SK-N-MC (cell line): ENCODE results near the gene TBC1D26.
A peak's percentile ranks its signal among the peaks of the same experiment; 100 is the strongest.
"Not testable (repeated sequence)": the region's sequence is repeated elsewhere in the genome, so short reads cannot be mapped to it uniquely, and the experiment has no call there.

Experiments used
- DNase-seq: peaks from one replicate; pipeline ENCODE4 v3.0.0-alpha.2; 2011; ENCODE audit warnings: low read depth, low spot score
- H3K27ac ChIP-seq: fragments of 200-600 bp; sonication (generic); 2 replicates; pipeline ENCODE4 v1.5.1; 2016; ENCODE audit warnings: mixed run types
- H3K36me3 ChIP-seq: fragments of 200-600 bp; sonication (generic); 2 replicates; pipeline ENCODE4 v1.6.1; 2017; ENCODE audit warnings: antibody characterized with exemption, low read length, mixed read lengths; ENCODE audit not compliant: insufficient read depth
- H3K4me3 ChIP-seq: fragments of 200-600 bp; sonication (generic); 2 replicates; pipeline ENCODE4 v1.5.1; 2016
- H3K9ac ChIP-seq: fragments of 200-600 bp; sonication (generic); 2 replicates; pipeline ENCODE4 v1.8.0; 2017; ENCODE audit warnings: mixed run types, mixed read lengths; ENCODE audit not compliant: insufficient read length
- H3K9me3 ChIP-seq: fragments of 200-600 bp; sonication (generic); 2 replicates; pipeline ENCODE4 v1.6.1; 2017; ENCODE audit warnings: low read depth, mild to moderate bottlenecking, antibody characterized with exemption, low read length, moderate library complexity, mixed read lengths
- POLR2AphosphoS5 ChIP-seq: IDR thresholded peaks from 2 replicates; pipeline ENCODE4 v1.6.1; 2012; ENCODE audit warnings: mild to moderate bottlenecking, low read depth, low read length, borderline replicate concordance

TBC1D26 gene

DNA sequence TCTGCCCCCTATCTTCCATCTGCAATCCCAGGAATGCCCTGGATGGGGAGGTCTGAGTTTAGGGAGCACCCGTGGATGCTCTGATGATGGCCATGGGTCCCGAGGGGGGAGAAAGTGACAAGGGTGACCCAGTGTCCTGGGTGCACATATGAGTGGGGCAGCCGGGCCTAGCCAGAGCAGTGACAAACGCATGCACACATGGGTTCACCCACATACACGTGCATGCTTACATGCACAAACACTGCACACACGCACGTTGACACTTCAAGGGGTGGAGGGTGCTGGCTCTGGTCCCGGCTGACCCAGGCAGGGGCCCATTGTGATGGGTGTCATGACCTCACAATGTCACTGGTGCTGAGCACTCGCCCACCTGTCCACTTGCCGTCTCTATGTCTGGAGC lies at the start of gene TBC1D26:
TBC1D26 (plus strand) TSS at position 384 of the 400 bp plus-strand sequence. CDS start 3,066 bp downstream, outside the sequence.
- not testable (repeated sequence) for H3K4me3 ChIP-seq, H3K9ac ChIP-seq, H3K9me3 ChIP-seq, H3K36me3 ChIP-seq, H3K27ac ChIP-seq, DNase-seq

GRCh38 chr17:15683135-15683534 lies 48.9 kb upstream of the TBC1D26 start:
- DNase-seq, H3K36me3 ChIP-seq, H3K4me3 ChIP-seq, H3K9me3 ChIP-seq, H3K9ac ChIP-seq, H3K27ac ChIP-seq: not testable (repeated sequence)

GRCh38 chr17:15683824-15684478 lies 48.1 kb upstream of the TBC1D26 start, which contains the start of gene TRIM16:
Gene TRIM16, minus strand, starts transcription at chr17:15684311. Its CDS starts 32,702 bp downstream, at chr17:15651609.
- not testable (repeated sequence) for DNase-seq, H3K27ac ChIP-seq, H3K36me3 ChIP-seq, H3K9me3 ChIP-seq
- H3K4me3 ChIP-seq = peak within 1 kb of the TSS; percentile 84
- TF ChIP-seq POLR2AphosphoS5 = peak; percentile 58
- peak within 1 kb of the TSS; percentile 81 for H3K9ac ChIP-seq

GRCh38 chr17:15687494-15687893 lies 44.6 kb upstream of the TBC1D26 start:
- H3K27ac ChIP-seq, H3K9me3 ChIP-seq, H3K9ac ChIP-seq, DNase-seq, H3K36me3 ChIP-seq, H3K4me3 ChIP-seq: not testable (repeated sequence)

DNA sequence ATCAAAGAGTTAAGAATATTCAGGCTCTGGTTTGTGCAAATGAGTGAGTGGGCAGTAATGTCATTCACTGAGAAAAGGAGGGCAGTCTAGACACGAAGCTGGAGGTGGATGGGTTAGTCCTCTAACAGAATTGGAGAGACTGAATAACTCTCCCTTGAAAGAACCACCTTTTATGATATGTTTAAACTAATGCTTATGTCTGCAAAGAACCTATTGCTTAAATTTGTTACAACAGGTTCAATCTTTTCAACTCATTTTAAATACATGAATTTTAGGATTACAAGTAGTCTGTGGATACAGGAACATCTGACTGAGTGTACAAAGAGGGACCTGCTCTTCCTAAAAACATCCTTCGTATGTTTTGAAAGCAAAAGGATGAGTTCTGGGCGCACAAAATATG lies 33.1 kb upstream of the TBC1D26 start:
- H3K4me3 ChIP-seq = peak overlapping the region; percentile 80
- not testable (repeated sequence) for DNase-seq, H3K27ac ChIP-seq, H3K9me3 ChIP-seq
- H3K36me3 ChIP-seq = peaks cover 12% of the 10 kb centered on the region; the same call in 1 of the 2 replicates
- peak overlapping the region; percentile 76 for H3K9ac ChIP-seq

DNA sequence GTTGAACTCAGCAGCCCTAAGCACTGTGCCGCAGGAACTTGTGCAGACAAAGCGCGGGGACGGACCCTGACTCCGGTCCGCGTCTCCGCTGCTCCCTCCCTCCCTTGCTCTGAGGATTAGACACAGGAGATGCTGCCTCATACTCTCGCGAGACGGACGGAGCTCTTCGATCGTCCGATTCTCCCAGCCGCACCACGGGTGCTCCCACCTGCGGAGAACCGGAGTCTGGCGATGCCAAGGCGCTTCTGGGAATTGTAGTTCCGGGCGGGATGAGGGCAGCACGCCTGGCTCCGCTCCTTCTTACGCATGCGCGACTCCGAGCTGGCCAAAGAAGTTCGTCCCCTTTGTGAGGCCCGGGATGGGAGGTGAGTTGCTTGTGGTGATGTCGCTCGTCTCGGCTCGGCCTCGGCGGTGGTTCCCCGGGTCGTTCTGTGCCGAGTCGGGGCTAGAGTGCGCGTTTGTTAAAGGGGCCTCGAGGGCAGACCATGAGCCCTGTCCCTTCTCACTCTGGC lies 32.6 kb upstream of the TBC1D26 start, which contains the start of gene ZNF286A:
ZNF286A (plus strand) TSS at position 340 of the 512 bp plus-strand sequence. CDS start 578 bp downstream, outside the sequence.
- Histone ChIP-seq H3K4me3 (peak within 1 kb of the TSS; percentile 80), H3K9ac (peak within 1 kb of the TSS; percentile 76), H3K36me3 (peaks cover 12% of the 10 kb centered on the region; the same call in 1 of the 2 replicates)
- DNase-seq = peak; percentile 63
- not testable (repeated sequence) for H3K9me3 ChIP-seq, H3K27ac ChIP-seq

- peak overlapping the region; percentile 72 for H3K9ac ChIP-seq
- H3K36me3 ChIP-seq = peaks cover 14% of the 10 kb centered on the region
- peak overlapping the region; percentile 80 for H3K4me3 ChIP-seq
- not testable (repeated sequence) for H3K9me3 ChIP-seq, DNase-seq, H3K27ac ChIP-seq
These were observed 32.1 kb upstream of the TBC1D26 start for GRCh38 chr17:15699937-15700336.

DNA sequence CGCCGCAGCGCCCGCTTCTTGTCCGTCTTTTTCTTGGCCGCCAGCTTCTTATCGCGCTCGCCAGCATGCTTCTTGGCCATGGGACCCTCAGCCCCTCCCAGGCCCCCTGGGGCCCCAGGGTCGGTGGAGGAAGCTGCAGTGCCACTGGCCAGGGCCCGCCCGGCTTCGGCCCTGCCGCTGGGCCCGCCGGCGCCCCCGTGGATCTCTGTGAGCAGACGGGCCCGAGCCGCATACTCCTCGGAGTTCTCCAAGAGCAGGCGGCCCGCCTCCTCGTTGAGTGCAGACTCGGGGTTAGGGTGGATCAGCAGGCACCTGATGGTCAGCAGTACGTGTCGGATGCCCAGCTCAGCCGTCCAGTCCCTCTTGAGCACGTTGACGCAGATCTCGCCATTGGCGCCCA lies 27.8 kb upstream of the TBC1D26 start:
- not testable (repeated sequence) for DNase-seq, H3K9me3 ChIP-seq
- peaks cover 51% of the 10 kb centered on the region for H3K36me3 ChIP-seq

GRCh38 chr17:15704813-15705212 lies 27.3 kb upstream of the TBC1D26 start:
- not testable (repeated sequence) for H3K9me3 ChIP-seq

More for the DNA sequence above, 27.8 kb upstream of the TBC1D26 start:
- H3K9ac ChIP-seq, H3K27ac ChIP-seq, H3K4me3 ChIP-seq: not testable (repeated sequence)

DNA sequence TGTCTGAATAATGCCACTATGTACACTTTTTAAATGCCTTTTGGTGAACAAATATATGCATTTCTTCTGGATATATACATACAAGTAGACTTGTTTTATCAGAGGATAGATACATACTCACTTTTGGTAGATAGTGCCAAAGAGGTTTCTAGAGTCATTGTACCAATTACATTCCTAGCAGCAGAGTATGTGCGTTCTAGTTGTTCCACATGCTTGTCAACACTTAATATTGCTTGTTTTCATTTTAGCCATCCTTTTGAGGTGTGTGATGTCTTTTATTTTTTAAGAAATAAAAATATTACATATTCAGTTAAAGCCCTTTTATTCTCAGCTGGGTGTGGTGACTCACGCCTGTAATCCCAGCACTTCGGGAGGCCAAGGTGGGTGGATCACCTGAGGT lies 23.2 kb upstream of the TBC1D26 start:
- not testable (repeated sequence) for H3K27ac ChIP-seq, H3K9me3 ChIP-seq, H3K4me3 ChIP-seq, H3K9ac ChIP-seq, DNase-seq
- peaks cover 49% of the 10 kb centered on the region for H3K36me3 ChIP-seq

More at GRCh38 chr17:15704813-15705212, 27.3 kb upstream of the TBC1D26 start:
- peaks cover 51% of the 10 kb centered on the region for H3K36me3 ChIP-seq
- not testable (repeated sequence) for H3K27ac ChIP-seq, H3K9ac ChIP-seq, DNase-seq, H3K4me3 ChIP-seq

GRCh38 chr17:15716601-15717563 lies 15.2 kb upstream of the TBC1D26 start:
- H3K36me3 ChIP-seq, H3K4me3 ChIP-seq: not testable (repeated sequence)

GRCh38 chr17:15730535-15730934 lies 1.5 kb upstream of the TBC1D26 start:
- not testable (repeated sequence) for DNase-seq, H3K9ac ChIP-seq, H3K9me3 ChIP-seq, H3K4me3 ChIP-seq, H3K36me3 ChIP-seq, H3K27ac ChIP-seq

More at GRCh38 chr17:15716601-15717563, 15.2 kb upstream of the TBC1D26 start:
- DNase-seq, H3K9ac ChIP-seq, H3K9me3 ChIP-seq, H3K27ac ChIP-seq: not testable (repeated sequence)

GRCh38 chr17:15733174-15733789 lies 1.2 kb downstream of the TBC1D26 start:
- H3K9ac ChIP-seq, H3K9me3 ChIP-seq, H3K4me3 ChIP-seq, DNase-seq, H3K36me3 ChIP-seq, H3K27ac ChIP-seq: not testable (repeated sequence)
